ENCODE data around the gene FBN1.

The FBN1 gene

DNA sequence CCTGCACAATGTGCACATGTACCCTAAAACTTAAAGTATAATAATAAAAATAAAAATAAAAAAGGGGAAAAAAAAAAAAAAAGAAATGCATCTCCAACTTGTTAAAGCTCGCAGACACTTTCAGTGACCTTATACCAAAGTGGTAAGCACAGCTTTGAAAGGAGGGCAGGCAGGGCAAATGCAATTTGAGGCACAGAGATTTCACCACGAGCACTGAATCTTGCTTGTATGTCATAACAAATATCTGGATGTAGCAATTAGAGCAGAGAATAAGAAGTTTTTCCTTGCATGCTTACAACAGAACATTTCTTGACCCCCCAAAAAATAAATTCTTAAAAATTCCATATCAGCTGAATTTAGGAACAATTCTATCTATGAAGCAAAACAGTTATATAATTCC is 66.5 kb downstream of the FBN1 start:
- no peak for DNase-seq

DNA sequence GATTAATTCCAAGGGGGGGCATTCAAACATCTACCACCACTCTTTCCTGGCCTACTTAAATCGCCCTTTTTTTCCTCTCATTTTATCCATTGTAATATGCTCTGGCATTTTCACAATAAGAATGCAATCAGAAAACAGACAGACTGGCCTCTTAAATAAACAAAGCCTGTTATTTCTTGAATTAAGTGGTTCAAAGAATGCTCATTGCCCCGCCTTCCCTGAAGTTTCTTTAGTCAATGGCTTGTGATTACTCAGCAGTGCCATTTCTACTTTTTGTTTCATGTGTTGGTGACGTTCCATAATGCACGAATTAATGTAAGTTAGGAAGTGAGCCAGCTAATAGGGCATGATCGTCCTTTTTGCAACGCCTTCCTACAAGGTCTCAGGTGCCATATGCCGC is 68.0 kb downstream of the FBN1 start:
- no peak for DNase-seq

GRCh38 chr15:48574187-48574586 is 71.3 kb downstream of the FBN1 start:
- DNase-seq: no peak

GRCh38 chr15:48573780-48574179 is 71.7 kb downstream of the FBN1 start:
- no peak for DNase-seq

DNA sequence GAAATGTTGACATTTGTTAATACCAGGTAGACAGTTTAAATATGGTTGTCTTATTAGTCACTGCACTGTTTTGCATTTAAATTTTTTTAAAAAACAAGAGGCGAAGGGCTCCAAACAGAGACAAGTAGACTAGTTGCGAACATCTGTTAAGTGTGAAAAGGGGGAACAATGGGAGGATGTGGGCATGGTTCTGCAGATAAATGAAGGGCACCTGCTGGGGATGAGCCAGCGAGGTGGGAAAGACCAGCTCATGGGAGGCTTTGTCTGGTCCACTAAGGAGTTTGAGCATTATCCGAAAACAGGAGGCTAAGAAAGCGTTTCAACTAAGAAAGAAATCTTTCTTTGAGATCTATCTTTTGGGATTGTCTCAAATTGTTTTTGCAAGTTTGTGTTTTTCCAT is 72.7 kb downstream of the FBN1 start:
- DNase-seq: no peak

- no peak for DNase-seq
Measured at GRCh38 chr15:48571510-48571909, 74.0 kb downstream of the FBN1 start.

DNA sequence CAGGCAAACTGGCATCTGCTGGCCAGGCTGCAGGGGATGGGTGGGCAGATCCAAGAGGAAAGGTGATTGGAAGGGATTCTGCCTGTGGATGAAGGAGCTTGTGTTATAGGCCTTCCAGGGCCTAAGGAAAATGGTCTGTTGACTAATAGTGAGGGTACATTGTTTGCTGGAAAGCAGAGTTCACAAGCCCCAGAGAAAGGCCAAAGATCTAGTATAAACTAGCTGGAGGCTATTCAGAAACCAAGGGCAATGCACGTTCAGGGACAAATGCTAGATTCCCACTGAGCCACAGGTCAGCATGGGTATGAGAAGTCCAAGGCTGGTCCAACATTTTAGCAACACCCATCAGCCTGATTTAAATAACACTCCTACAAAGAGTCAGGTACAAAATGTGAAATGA is 74.7 kb downstream of the FBN1 start:
- DNase-seq: no peak

GRCh38 chr15:48569591-48570302 is 75.8 kb downstream of the FBN1 start:
- DNase-seq: no peak

GRCh38 chr15:48566668-48567067 is 78.8 kb downstream of the FBN1 start:
- DNase-seq: no peak

DNA sequence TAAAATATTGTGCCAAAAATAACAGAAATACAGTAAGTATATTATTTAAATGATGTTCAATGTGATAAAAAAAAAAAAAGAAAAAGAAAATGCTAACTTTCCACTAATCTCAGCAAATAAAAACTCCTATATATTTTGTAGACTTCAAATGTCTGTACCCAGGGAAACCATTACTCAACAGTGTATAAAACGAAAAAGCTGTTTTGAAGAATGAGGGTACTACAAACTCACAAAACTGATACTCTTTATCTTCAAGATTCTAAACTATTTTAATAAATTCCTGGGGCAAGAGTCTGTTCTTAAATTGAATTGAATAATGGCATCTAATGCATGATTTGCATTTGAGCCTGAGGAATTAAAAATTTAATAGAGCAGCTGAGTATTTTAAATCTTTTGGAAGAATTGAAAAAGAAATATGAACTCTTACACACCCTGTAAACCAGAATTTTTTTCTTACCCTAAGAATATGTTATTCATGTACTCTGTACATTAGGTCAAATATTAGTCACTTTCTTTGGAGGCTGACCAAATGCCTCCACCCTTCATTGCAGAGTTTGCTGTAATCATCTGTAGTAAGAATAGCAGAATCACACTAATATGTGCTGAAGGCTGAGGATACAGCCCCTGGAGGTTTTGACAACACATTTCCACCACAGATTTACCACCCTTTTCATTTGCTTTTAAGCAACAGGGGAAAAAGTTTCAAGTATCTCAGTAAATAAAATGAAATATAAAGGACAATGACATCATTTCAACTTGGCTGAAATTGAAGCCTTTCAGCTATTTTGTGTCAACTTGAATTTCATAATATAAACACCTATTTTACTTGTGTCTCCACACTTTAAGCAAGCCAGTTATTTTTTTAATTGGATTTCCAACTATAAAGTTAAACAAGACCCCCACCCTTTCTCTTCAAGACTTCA is 79.7 kb downstream of the FBN1 start:
- DNase-seq: no peak

GRCh38 chr15:48564690-48565089 is 80.8 kb downstream of the FBN1 start:
- no peak for DNase-seq

DNA sequence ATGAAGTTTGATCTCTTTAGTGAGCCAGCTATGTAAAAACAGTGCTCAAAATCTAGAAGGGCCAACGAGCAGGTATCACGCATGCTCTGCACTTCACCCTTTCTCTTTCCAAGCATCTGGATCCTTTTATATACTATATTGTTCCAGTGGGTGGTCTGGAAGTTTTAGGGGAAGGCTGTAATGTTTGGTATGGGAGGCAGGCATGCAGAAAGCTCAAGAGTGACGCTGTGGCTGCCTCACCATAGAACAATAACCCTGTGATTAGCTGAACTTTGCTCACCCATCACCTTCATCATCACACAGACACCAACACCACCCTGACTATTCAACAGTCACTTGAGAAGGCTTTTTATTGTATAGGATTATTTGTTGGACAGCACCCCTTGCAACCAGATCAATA is 81.6 kb downstream of the FBN1 start:
- no peak for DNase-seq

DNA sequence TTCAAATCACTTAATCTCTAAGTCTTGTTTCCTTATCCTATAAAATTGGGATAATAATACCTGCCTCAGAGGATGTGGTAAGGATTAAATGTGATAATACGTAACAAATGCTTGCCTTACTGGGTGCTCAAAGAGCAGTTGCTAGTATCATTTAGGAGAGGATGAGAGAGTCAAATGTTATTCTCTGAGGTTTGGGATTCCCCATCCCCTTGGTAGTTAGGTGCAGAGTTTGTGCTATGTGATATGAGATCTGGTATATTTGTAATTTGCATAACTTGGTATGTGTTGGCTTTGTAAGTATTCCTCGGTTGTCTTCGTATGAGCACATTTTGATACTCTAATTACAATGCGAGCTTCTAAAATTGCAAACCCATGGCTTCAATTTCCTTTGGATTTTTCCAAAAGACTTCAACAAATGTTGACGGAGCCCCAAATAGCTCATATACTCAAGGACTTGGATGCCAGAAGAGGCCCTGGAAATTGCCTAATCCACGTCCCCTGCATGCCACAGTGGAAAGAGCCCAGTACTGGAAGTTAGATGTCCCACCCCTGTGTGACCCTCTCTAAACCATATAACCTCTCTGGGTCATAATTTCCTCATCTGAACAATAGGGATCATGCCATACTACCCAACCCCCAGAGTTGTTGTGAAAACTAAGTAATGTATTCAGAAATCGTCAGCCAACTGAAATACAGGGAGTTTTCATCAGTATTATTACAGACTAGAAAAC is 85.0 kb downstream of the FBN1 start:
- DNase-seq: no peak

DNA sequence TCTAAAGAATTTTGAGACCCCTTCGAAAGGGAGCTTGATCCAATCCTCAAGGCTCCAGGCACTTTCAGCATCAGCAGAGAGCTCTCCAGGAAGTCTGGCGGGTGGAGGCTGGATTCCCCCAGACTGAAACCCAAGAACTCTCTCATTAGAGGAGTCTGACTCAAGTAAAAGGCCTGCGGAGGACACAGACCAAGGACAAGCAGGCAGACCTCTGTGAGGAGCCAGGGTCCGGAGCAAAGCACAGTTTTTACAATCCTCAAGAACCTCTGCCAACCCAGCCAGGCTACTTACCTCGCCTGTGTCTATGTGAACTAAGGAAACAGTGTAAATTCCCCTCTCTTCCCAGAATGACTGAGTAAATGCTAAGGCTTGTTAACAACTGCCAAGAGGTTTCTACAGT is 86.2 kb downstream of the FBN1 start:
- DNase-seq: no peak

DNA sequence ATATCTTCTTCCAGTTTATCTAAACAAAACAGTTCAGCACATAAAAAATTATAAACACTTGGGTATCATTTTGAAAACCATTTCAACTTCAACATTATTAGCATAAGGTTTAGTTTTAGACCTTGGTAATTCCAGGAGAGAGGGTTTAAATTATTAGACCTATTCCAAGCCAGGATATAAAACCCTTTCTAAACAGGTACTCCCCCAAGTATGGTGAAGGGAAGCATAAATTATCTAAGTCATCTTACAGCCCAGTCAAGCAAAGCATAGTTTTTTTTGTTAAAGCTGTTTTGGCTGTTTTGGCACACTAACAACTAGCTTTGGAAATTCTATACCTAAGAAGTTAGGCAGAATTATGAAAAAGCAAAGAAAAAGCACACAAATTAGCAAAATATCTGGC is 87.3 kb downstream of the FBN1 start:
- no peak for DNase-seq

GRCh38 chr15:48557335-48557734 is 88.2 kb downstream of the FBN1 start:
- no peak for DNase-seq

DNA sequence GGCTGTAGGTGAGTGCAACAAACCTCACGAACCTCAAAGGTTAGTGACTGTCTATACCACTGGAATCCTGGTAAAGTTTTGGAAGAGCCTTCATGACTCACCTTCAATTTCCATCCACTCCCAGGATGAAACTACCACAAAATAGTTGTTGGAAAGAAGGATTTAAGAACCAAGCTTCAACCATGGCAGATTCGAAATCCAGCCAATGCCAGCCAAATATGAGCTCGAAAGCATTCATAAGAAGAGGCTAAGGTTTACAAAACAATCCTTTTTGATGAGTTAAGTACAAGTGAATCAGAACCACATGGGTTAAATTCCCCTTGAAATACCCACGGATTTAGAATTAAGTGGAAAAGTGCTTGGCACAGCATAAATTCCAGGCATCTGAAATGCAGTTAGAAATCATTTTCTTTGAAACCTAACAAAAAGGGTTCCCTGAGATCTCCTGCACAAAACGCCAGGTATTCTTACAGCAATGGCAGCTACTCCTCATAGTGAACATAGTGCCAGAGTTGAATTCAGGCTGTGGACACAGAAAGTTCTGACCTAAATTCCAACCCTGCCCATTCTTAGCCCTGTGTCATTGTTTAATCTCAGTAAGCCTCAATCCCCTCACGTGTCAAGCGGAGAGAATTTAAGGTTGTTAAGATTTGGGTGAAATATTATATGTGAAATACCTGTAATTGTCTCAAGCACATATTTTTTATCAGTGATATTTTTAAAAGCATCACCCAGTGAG is 89.2 kb downstream of the FBN1 start:
- DNase-seq: no peak

DNA sequence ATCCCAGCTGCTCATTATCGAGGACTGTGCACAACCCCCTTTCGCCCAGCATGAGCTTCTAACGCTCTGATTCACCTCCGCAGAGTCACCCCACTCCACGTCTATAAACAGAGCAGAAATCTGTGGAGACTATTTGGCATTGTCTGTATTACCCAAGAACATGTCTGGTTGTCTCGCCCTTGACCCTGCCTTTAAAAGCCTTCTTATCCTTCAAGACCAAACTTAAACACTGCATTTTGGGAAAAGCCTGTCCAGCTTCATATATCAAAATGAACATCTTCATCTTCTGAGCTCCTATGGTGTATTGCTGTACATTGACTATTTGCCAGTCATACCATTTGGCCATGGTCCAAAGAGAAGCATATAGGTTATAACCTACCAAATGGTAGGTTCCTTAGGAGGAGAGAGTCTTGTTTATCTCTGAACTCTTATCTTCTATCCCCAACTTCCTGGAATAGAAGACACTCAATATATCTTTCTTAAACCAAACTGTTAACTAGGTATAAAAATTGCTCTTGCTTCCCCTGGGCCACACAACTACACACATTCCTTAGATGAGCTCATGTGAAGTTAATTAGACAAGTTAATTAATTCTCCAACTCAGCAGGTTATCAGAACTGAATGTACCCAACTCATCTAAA is 90.1 kb downstream of the FBN1 start:
- DNase-seq: no peak

DNA sequence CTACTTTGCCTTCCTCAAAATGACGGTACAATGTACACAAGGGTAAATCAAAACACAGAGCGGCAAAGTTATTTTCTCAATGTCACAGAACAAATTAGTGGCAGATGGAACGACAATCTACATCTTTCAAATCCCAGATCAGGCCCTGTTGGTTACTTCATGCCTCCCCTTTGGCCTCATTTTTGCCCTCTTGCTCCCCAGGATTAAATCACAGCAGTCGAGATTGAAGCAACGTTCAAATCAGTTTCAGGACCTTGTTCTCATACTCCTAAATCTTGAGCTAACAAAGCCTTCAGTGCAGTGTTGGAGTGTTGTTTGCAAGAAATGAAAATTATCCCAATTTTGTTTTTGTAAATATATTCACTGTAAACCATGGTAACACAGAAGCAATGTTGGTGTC is 91.4 kb downstream of the FBN1 start:
- DNase-seq: no peak

- no peak for DNase-seq
Measured at GRCh38 chr15:48553559-48553958, 92.0 kb downstream of the FBN1 start.

- no peak for DNase-seq
Measured at GRCh38 chr15:48550822-48551525, 94.5 kb downstream of the FBN1 start.

DNA sequence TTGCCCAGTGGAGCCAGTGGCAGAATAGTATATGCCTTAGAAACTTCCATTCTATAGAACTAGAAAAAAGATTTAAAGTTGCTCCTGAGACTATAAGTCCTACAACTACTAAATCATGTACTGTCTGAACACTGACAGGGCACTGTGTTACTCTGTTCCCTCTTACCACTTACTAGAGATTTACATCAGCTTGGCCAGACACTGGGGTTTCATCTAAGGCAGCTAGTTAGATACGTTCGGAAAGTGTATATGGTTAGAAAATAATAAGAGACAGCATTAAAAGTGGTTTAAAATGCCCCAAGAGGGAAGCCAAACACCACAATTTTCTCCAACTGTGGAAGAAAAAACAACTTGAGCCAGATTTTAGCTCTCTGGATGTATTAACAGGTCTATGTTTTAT is 97.1 kb downstream of the FBN1 start:
- no peak for DNase-seq
